PFSK-1 (cell line): ENCODE measurements around the gene GMPR.

ENCODE experiments used
- FOXP2 ChIP-seq: optimal IDR thresholded peaks from 2 replicates; pipeline ENCODE3; 2011; ENCODE audit warnings: borderline replicate concordance, control low read depth, inconsistent platforms; ENCODE audit not compliant: insufficient read depth; ENCODE audit errors: extremely low read length, extremely low read depth
- POLR2AphosphoS5 ChIP-seq: IDR thresholded peaks from 2 replicates; pipeline ENCODE4 v1.6.1; 2012; ENCODE audit warnings: low read depth, mild to moderate bottlenecking, control low read depth, low read length, moderate library complexity
- SIN3A ChIP-seq: IDR thresholded peaks from 2 replicates; pipeline ENCODE4 v1.6.1; 2012; ENCODE audit warnings: mild to moderate bottlenecking, low read length, moderate library complexity, borderline replicate concordance; ENCODE audit not compliant: insufficient read depth
- TAF1 ChIP-seq: IDR thresholded peaks from 2 replicates; pipeline ENCODE4 v1.6.1; 2012; ENCODE audit warnings: low read length, control low read depth, borderline replicate concordance; ENCODE audit not compliant: insufficient read depth
- TF ChIP-seq, protein P1 (sequence below), 2 experiments: IDR thresholded peaks; 2 replicates each; pipeline versions ENCODE4 v1.6.1 to v1.8.0; 2011 to 2012; ENCODE audit warnings: low read depth in 2 of 2, low read length in 2 of 2, control low read depth in 1 of 2, inconsistent platforms in 1 of 2, mild to moderate bottlenecking in 1 of 2, moderate library complexity in 1 of 2; ENCODE audit not compliant: insufficient read depth in 1 of 2

GMPR gene

GRCh38 chr6:16237242-16237641 lies 1.1 kb upstream of the GMPR start:
- no peak for TF ChIP-seq FOXP2
- no peak for TF ChIP-seq POLR2AphosphoS5
- TF ChIP-seq, protein P1, sequence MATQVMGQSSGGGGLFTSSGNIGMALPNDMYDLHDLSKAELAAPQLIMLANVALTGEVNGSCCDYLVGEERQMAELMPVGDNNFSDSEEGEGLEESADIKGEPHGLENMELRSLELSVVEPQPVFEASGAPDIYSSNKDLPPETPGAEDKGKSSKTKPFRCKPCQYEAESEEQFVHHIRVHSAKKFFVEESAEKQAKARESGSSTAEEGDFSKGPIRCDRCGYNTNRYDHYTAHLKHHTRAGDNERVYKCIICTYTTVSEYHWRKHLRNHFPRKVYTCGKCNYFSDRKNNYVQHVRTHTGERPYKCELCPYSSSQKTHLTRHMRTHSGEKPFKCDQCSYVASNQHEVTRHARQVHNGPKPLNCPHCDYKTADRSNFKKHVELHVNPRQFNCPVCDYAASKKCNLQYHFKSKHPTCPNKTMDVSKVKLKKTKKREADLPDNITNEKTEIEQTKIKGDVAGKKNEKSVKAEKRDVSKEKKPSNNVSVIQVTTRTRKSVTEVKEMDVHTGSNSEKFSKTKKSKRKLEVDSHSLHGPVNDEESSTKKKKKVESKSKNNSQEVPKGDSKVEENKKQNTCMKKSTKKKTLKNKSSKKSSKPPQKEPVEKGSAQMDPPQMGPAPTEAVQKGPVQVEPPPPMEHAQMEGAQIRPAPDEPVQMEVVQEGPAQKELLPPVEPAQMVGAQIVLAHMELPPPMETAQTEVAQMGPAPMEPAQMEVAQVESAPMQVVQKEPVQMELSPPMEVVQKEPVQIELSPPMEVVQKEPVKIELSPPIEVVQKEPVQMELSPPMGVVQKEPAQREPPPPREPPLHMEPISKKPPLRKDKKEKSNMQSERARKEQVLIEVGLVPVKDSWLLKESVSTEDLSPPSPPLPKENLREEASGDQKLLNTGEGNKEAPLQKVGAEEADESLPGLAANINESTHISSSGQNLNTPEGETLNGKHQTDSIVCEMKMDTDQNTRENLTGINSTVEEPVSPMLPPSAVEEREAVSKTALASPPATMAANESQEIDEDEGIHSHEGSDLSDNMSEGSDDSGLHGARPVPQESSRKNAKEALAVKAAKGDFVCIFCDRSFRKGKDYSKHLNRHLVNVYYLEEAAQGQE (IDR thresholded peaks at IDR 0.05; ENCODE audit: insufficient read depth in 1 of 2, low read depth in 2 of 2, low read length in 2 of 2) = no peak
- TF ChIP-seq SIN3A = no peak
- TF ChIP-seq TAF1 = no peak

GRCh38 chr6:16238963-16239797 lies 793 bp downstream of the GMPR start:
- TF ChIP-seq TAF1 = no peak
- no peak for TF ChIP-seq SIN3A
- TF ChIP-seq, protein P1 (IDR thresholded peaks at IDR 0.05; ENCODE audit: insufficient read depth in 1 of 2, low read depth in 2 of 2, low read length in 2 of 2) = no peak
- TF ChIP-seq FOXP2 = peak; percentile 42
- TF ChIP-seq POLR2AphosphoS5 = no peak

DNA sequence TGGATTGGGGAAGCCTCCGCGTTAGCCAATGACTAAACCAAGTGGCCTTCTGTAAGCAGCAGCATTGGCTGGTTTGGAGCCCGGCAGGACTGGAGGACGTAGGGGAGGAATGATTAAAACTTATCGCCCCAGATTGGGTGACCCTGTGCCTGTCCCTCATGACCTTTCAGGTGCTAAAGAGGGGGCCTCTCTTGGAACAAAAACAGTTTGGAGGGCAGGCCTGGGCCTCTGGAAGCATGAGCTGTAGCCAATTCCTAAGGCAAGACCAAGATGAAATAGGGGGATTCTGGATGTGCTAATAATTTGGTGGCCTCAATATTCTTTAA lies 1.4 kb downstream of the GMPR start:
- TF ChIP-seq SIN3A (no peak), POLR2AphosphoS5 (no peak), TAF1 (no peak), FOXP2 (no peak)
- TF ChIP-seq, protein P1 (IDR thresholded peaks at IDR 0.05; ENCODE audit: insufficient read depth in 1 of 2, low read depth in 2 of 2, low read length in 2 of 2) = no peak

DNA sequence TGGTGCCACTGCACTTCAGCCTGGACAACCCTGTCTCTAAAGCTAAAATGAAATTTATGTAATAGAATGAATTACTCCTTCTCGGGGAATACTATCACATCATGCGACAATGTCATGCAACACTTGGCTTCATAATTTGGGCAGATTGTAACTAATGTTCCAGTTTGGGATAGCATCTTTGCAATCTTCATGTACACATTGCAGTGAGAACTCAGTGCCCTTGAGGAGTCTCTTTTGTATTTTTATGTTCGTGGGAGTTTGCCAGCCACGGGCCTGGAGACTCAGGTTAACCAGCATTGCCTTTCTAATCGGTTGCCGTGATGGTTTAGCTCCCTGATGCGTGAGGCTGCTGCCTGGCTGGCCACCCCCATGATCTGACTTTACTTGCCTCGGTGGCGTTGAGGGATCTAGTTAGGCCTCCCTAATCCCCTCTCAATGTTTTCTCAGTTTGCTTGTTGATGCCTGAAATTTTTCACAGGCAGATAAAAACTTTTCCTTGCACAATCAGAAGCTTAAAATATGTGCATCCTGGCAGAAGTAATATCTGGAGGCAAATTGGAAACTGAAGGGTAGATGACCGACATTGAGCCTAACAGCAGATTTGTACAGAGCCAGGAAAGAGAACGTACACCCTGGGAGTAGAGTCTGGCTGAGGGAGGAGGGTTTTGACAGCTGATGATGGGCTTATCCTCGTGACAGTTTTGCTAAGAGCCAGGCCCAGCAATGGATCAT lies 2.4 kb downstream of the GMPR start:
- TF ChIP-seq POLR2AphosphoS5 (no peak), FOXP2 (no peak), SIN3A (no peak), TAF1 (no peak)

- TF ChIP-seq, protein P1 (IDR thresholded peaks at IDR 0.05; ENCODE audit: insufficient read depth in 1 of 2, low read depth in 2 of 2, low read length in 2 of 2) = no peak
- no peak for TF ChIP-seq FOXP2
- TF ChIP-seq SIN3A = no peak
- TF ChIP-seq POLR2AphosphoS5 = no peak
- no peak for TF ChIP-seq TAF1
These were observed 2.9 kb downstream of the GMPR start for GRCh38 chr6:16241321-16241689.
